AG04450 (cell line): ENCODE measurements around the gene RXFP1. TPM values are rescaled to one million over a fixed set of nuclear protein-coding genes. Genes with fewer than 3 reads are reported as not detected.

ENCODE experiments used
- CTCF ChIA-PET: fragments of 300-600, 350-600 bp; formaldehyde crosslinking; extraction: SDS; loops from one replicate; lab custom pipeline; 2022; ENCODE audit warnings: antibody characterized with exemption, inconsistent platforms; lab: Charles Lee
- POLR2A ChIA-PET: fragments of 350-600 bp; formaldehyde crosslinking; extraction: SDS; loops from one replicate; lab custom pipeline; 2021; ENCODE audit warnings: antibody characterized with exemption, inconsistent platforms; lab: Yijun Ruan, JAX
- DNase-seq: peaks from one replicate; pipeline ENCODE4 v3.0.0-alpha.2; 2011; ENCODE audit warnings: low read depth, low spot score
- H3K27ac ChIP-seq: one replicate; pipeline ENCODE4 v1.5.1; 2012; ENCODE audit warnings: low read depth, low read length, control low read depth
- H3K27me3 ChIP-seq: one replicate; pipeline ENCODE4 v1.6.0; 2012; ENCODE audit warnings: low read length; ENCODE audit not compliant: control insufficient read depth, insufficient read depth
- H3K4me3 ChIP-seq: 2 replicates; pipeline ENCODE4 v1.5.1; 2011; ENCODE audit warnings: mild to moderate bottlenecking, low read depth, low read length, control low read depth
- H3K9me3 ChIP-seq: 2 replicates; pipeline ENCODE4 v1.5.1; 2012; ENCODE audit warnings: low read length; ENCODE audit not compliant: control insufficient read depth, insufficient read depth
- CTCF ChIP-seq: IDR thresholded peaks from 2 replicates; pipeline ENCODE4 v1.5.1; 2011; ENCODE audit warnings: low read depth, low read length, control low read depth, inconsistent platforms
- polyA plus RNA-seq: library from polyadenylated mRNA; depleted of rRNA; stranded (reverse); fragments of >200 nt; gene quantifications from 2 replicates; pipeline ENCODE4 v1.2.3, GENCODE V29; 2011

The RXFP1 gene
- polyA plus RNA-seq, 1 experiment: 0.02 TPM

GRCh38 chr4:158527516-158527915 lies 5.8 kb downstream of the RXFP1 start:
- Histone ChIP-seq H3K9me3 (no peaks in the 10 kb centered on the region), H3K27ac (no peak overlapping the region), H3K27me3 (peaks cover 3% of the 10 kb centered on the region), H3K4me3 (no peak overlapping the region)
- ChIA-PET POLR2A (no interaction called here), CTCF (no interaction called here)
- DNase-seq: no peak
- no peak for TF ChIP-seq CTCF

- CTCF ChIA-PET: interaction anchor here (1.0 kb wide), 1 partner anchor 269 kb away, joined by 3 read pairs; no protein-coding TSS in a partner anchor
Measured at GRCh38 chr4:158529505-158529904, 7.8 kb downstream of the RXFP1 start.

GRCh38 chr4:158530381-158530780 lies 8.7 kb downstream of the RXFP1 start:
- POLR2A ChIA-PET: no interaction called here
- TF ChIP-seq CTCF: no peak
- CTCF ChIA-PET: interaction anchor here (1.0 kb wide), 1 partner anchor 270 kb away, joined by 3 read pairs; no protein-coding TSS in a partner anchor
- Histone ChIP-seq H3K4me3 (no peak overlapping the region), H3K27me3 (peaks cover 3% of the 10 kb centered on the region), H3K27ac (no peak overlapping the region), H3K9me3 (no peaks in the 10 kb centered on the region)
- no peak for DNase-seq

More at GRCh38 chr4:158529505-158529904, 7.8 kb downstream of the RXFP1 start:
- Histone ChIP-seq H3K4me3 (no peak overlapping the region), H3K27me3 (peaks cover 3% of the 10 kb centered on the region), H3K27ac (no peak overlapping the region), H3K9me3 (no peaks in the 10 kb centered on the region)
- POLR2A ChIA-PET: no interaction called here
- TF ChIP-seq CTCF: no peak
- DNase-seq: no peak

DNA sequence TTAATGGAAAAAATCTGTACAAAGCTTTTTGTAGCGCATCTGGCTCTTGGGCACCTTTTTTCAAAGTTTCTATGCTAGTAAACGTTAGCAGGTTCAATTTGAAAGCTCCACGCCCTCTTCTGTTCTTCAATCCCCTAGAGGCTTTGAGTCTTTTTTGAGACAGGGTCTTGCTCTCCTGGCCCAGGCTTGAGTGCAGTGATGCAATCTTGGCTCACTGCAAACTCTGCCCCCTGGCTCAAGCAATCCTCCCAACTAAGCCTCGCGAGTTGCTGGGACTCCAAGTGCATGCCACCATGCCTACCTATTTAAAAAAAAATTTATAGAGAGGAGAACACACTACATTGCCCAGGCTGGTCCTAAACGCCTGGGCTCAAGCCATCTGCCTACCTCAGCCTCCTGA lies 9.2 kb downstream of the RXFP1 start:
- Histone ChIP-seq H3K27me3 (peaks cover 3% of the 10 kb centered on the region), H3K4me3 (no peak overlapping the region), H3K9me3 (no peaks in the 10 kb centered on the region), H3K27ac (no peak overlapping the region)
- no peak for DNase-seq
- no peak for TF ChIP-seq CTCF
- ChIA-PET POLR2A (no interaction called here), CTCF (no interaction called here)

GRCh38 chr4:158532556-158533231 lies 11.0 kb downstream of the RXFP1 start:
- no peak overlapping the region for H3K4me3 ChIP-seq
- H3K27ac ChIP-seq: no peak overlapping the region
- ChIA-PET POLR2A (no interaction called here), CTCF (no interaction called here)
- no peak for DNase-seq
- no peak for TF ChIP-seq CTCF
- peaks cover 3% of the 10 kb centered on the region for H3K27me3 ChIP-seq
- no peaks in the 10 kb centered on the region for H3K9me3 ChIP-seq
